ENCODE data around the gene WASHC2A.
"Not testable (repeated sequence)": the region's sequence is repeated elsewhere in the genome, so short reads cannot be mapped to it uniquely, and the experiment has no call there.

GRCh38 chr10:50145575-50145974 is 77.8 kb downstream of the WASHC2A start:
- TF ChIP-seq NFRKB (IDR thresholded peaks at IDR 0.05); SUZ12 (IDR thresholded peaks at IDR 0.05); SP1 (IDR thresholded peaks at IDR 0.05); PKNOX1 (IDR thresholded peaks at IDR 0.05); BHLHE40 (IDR thresholded peaks at IDR 0.05; ENCODE audit: borderline replicate concordance); ELF4 (IDR thresholded peaks at IDR 0.05); FOXM1 (IDR thresholded peaks at IDR 0.05; ENCODE audit: borderline replicate concordance); FOXA1 (IDR thresholded peaks at IDR 0.05); FOXK2 (IDR thresholded peaks at IDR 0.05); TARDBP (IDR thresholded peaks at IDR 0.05): not testable (repeated sequence)
